Trophoblast cell (in vitro differentiated cells and primary cell): ENCODE measurements around the gene CENPX.

Experiments used
- DNase-seq, 2 donors: peaks; one replicate each; pipeline ENCODE4 v3.0.0-alpha.2; 2016
- H2AFZ ChIP-seq: 2 replicates; pipeline ENCODE4 v1.6.1; 2013; ENCODE audit warnings: low read length, moderate library complexity, mild to moderate bottlenecking; ENCODE audit not compliant: insufficient read depth, poor library complexity
- H2AK5ac ChIP-seq: 2 replicates; pipeline ENCODE4 v1.6.1; 2013; ENCODE audit warnings: mild to moderate bottlenecking, low read length
- H2BK120ac ChIP-seq: 2 replicates; pipeline ENCODE4 v1.6.1; 2013; ENCODE audit warnings: low read length, mild to moderate bottlenecking, moderate library complexity; ENCODE audit not compliant: insufficient read depth, poor library complexity
- H2BK12ac ChIP-seq: 2 replicates; pipeline ENCODE4 v1.6.1; 2013; ENCODE audit warnings: mild to moderate bottlenecking, low read length, moderate library complexity
- H2BK5ac ChIP-seq: 2 replicates; pipeline ENCODE4 v1.6.1; 2013; ENCODE audit warnings: low read length, low read depth, moderate library complexity, mild to moderate bottlenecking; ENCODE audit not compliant: poor library complexity
- H3K14ac ChIP-seq: 2 replicates; pipeline ENCODE4 v1.6.1; 2013; ENCODE audit warnings: mild to moderate bottlenecking, low read length
- H3K18ac ChIP-seq: 2 replicates; pipeline ENCODE4 v1.6.1; 2013; ENCODE audit warnings: mild to moderate bottlenecking, low read length
- H3K23ac ChIP-seq: 2 replicates; pipeline ENCODE4 v1.6.1; 2013; ENCODE audit warnings: low read length
- H3K27ac ChIP-seq: 2 replicates; pipeline ENCODE4 v1.5.1; 2013; ENCODE audit warnings: low read depth, mild to moderate bottlenecking, inconsistent platforms, low read length, moderate library complexity
- H3K27me3 ChIP-seq: 2 replicates; pipeline ENCODE4 v1.6.1; 2013; ENCODE audit warnings: inconsistent platforms, mild to moderate bottlenecking, low read length, moderate library complexity; ENCODE audit not compliant: insufficient read depth
- H3K36me3 ChIP-seq, 2 experiments: 1 replicate in 1 of 2; 2 replicates in 1 of 2; pipeline ENCODE4 v1.6.1; 2013; ENCODE audit warnings: low read length in 2 of 2, mild to moderate bottlenecking in 2 of 2, moderate library complexity in 1 of 2; ENCODE audit not compliant: insufficient read depth in 2 of 2, control insufficient read depth in 1 of 2
- H3K4ac ChIP-seq: 2 replicates; pipeline ENCODE4 v1.6.1; 2013; ENCODE audit warnings: low read depth, mild to moderate bottlenecking, low read length, moderate library complexity
- H3K4me1 ChIP-seq, 2 experiments: 1 replicate in 1 of 2; 2 replicates in 1 of 2; pipeline ENCODE4 v1.6.1; 2013; ENCODE audit warnings: low read length in 2 of 2, mild to moderate bottlenecking in 2 of 2, moderate library complexity in 1 of 2; ENCODE audit not compliant: insufficient read depth in 2 of 2, control insufficient read depth in 1 of 2
- H3K4me2 ChIP-seq: 2 replicates; pipeline ENCODE4 v1.6.1; 2013; ENCODE audit warnings: inconsistent platforms, mild to moderate bottlenecking, low read length, moderate library complexity
- H3K4me3 ChIP-seq: 2 replicates; pipeline ENCODE4 v1.5.1; 2013; ENCODE audit warnings: mild to moderate bottlenecking, low read depth, low read length, inconsistent platforms
- H3K79me1 ChIP-seq: one replicate; pipeline ENCODE4 v1.6.1; 2013; ENCODE audit warnings: low read length
- H3K79me2 ChIP-seq: 2 replicates; pipeline ENCODE4 v1.6.1; 2013; ENCODE audit warnings: low read length, mild to moderate bottlenecking; ENCODE audit not compliant: control insufficient read depth, insufficient read depth, poor library complexity
- H3K9ac ChIP-seq: 2 replicates; pipeline ENCODE4 v1.6.1; 2013; ENCODE audit warnings: mild to moderate bottlenecking, low read length
- H3K9me3 ChIP-seq: 2 replicates; pipeline ENCODE4 v1.6.1; 2013; ENCODE audit warnings: low read depth, mild to moderate bottlenecking, control low read depth, inconsistent platforms, low read length; ENCODE audit not compliant: insufficient read depth
- H4K12ac ChIP-seq: 2 replicates; pipeline ENCODE4 v1.6.1; 2013; ENCODE audit warnings: low read depth, mild to moderate bottlenecking, low read length, moderate library complexity
- H4K8ac ChIP-seq: 2 replicates; pipeline ENCODE4 v1.6.1; 2013; ENCODE audit warnings: low read depth, mild to moderate bottlenecking, low read length, moderate library complexity
- H4K91ac ChIP-seq: one replicate; pipeline ENCODE4 v1.6.1; 2013; ENCODE audit warnings: low read depth, mild to moderate bottlenecking, low read length, moderate library complexity
- WGBS: extraction: QIAGEN DNeasy Blood & Tissue Kit; methylation state at CpG from one replicate; pipeline ENCODE4 v1.1.7; 2013; ENCODE audit warnings: missing lambda C conversion rate; ENCODE audit not compliant: insufficient read length, insufficient coverage; ENCODE audit errors: extremely low coverage; 5-methylcytosine and 5-hydroxymethylcytosine counted together

The CENPX gene

GRCh38 chr17:81990836-81991683, 31.6 kb downstream of the CENPX start:
- Histone ChIP-seq H3K4me2 (no peak overlapping the region), H4K8ac (peak overlapping the region; percentile 36), H3K79me2 (no peaks in the 10 kb centered on the region), H3K27ac (peak overlapping the region; percentile 37), H4K91ac (peak overlapping the region; percentile 65), H2BK12ac (peak overlapping the region; percentile 63), H3K4me3 (no peak overlapping the region), H3K14ac (peak overlapping the region; percentile 48), H3K9ac (no peak overlapping the region), H2AK5ac (peak overlapping the region; percentile 64), H3K36me3 (peaks cover 13 to 18% of the 10 kb centered on the region in 2 experiments), H3K18ac (peak overlapping the region; percentile 55), H3K4me1 (peaks cover 18 to 19% of the 10 kb centered on the region in 2 experiments), H4K12ac (no peak overlapping the region), H3K9me3 (peaks cover 12% of the 10 kb centered on the region), H2BK120ac (peak overlapping the region; percentile 19), H2AFZ (no peak overlapping the region), H3K27me3 (no peaks in the 10 kb centered on the region), H3K79me1 (peaks cover 9% of the 10 kb centered on the region), H3K4ac (peak overlapping the region; percentile 24), H3K23ac (no peak overlapping the region), H2BK5ac (no peak overlapping the region)
- no CpG with 5 or more reads among the region's 25 CpGs for WGBS
- DNase-seq, result no peak

DNA sequence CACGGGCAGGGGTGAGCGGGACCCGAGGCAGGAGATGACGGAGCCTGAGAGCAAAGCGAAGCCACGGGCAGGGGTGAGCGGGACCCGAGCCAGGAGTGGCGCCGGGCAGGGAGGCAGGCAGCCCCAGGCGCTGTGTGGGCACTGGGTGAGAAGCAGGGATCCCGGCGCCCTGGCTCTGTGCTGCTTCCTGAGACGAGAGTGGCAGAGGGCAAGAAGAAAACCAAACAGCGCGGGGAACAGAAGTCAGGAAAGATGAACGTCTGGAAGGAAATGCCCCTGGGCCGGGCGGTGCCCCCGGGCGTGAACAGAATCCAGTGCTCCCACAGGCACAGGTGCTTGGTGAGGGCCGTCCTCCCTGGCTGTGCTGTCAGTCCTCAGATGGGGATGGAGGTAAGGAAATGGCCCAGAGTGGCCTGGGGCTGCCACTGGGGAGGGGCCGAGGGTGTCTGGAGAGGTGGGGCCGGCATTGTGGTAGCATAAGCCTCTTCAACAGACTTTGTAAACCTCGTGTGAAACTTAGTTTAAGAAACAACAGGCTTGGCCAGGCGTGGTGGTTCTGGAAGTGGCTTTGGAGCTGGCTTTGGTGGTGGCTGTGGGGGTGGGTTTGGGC, 35.4 kb downstream of the CENPX start:
- H4K12ac ChIP-seq, result no peak overlapping the region
- peaks cover 16% of the 10 kb centered on the region for H3K9me3 ChIP-seq
- H3K4me3 ChIP-seq, result no peak overlapping the region
- H3K27ac ChIP-seq, result no peak overlapping the region
- WGBS, result no CpG with 5 or more reads among the region's 26 CpGs
- no peak overlapping the region for H3K4ac ChIP-seq
- no peak overlapping the region for H3K23ac ChIP-seq
- no peak overlapping the region for H3K18ac ChIP-seq
- H2AFZ ChIP-seq, result no peak overlapping the region
- DNase-seq, result peak; percentile 81 to 82
- H3K79me2 ChIP-seq, result peaks cover 3% of the 10 kb centered on the region
- H2BK12ac ChIP-seq, result no peak overlapping the region
- H3K14ac ChIP-seq, result no peak overlapping the region
- H2AK5ac ChIP-seq, result no peak overlapping the region
- peaks cover 27 to 35% of the 10 kb centered on the region in 2 experiments for H3K36me3 ChIP-seq
- no peak overlapping the region for H2BK120ac ChIP-seq
- H4K8ac ChIP-seq, result no peak overlapping the region
- peaks cover 18 to 20% of the 10 kb centered on the region in 2 experiments for H3K4me1 ChIP-seq
- no peak overlapping the region for H4K91ac ChIP-seq
- peaks cover 6% of the 10 kb centered on the region for H3K79me1 ChIP-seq
- no peak overlapping the region for H3K9ac ChIP-seq
- H3K4me2 ChIP-seq, result no peak overlapping the region
- no peak overlapping the region for H2BK5ac ChIP-seq
- no peaks in the 10 kb centered on the region for H3K27me3 ChIP-seq

DNA sequence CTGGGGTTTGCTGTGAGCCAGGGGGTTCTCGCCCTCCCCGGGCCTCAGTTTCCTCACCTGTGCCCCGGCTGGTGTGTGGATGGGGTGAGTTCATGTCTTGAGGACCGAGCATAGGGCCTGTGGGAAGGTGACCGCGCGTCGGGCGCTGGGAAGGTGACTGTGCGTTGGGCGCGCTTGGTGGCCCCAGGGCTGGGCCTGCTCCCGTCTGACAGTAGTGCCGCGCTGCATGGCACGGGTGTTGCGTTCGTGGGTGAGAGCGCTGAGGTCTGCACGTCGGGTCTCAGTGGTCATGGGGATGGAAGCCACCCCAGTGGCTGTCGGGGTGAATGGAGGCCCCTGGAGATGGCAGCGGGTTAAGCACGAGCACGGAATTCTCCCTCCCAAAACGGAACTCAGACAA, 36.1 kb downstream of the CENPX start:
- WGBS, result no CpG with 5 or more reads among the region's 26 CpGs
- Histone ChIP-seq H3K27ac (no peak overlapping the region), H3K4me1 (peaks cover 16 to 18% of the 10 kb centered on the region in 2 experiments), H3K9me3 (peaks cover 16% of the 10 kb centered on the region), H3K27me3 (no peaks in the 10 kb centered on the region), H3K18ac (no peak overlapping the region), H2AFZ (no peak overlapping the region), H3K79me2 (peaks cover 3% of the 10 kb centered on the region), H2BK120ac (no peak overlapping the region), H3K23ac (no peak overlapping the region), H3K4me3 (no peak overlapping the region), H3K36me3 (peaks cover 27 to 35% of the 10 kb centered on the region in 2 experiments), H3K4ac (no peak overlapping the region), H4K12ac (no peak overlapping the region), H2AK5ac (peak overlapping the region; percentile 39), H3K4me2 (no peak overlapping the region), H3K9ac (no peak overlapping the region), H3K14ac (no peak overlapping the region), H2BK5ac (no peak overlapping the region), H4K8ac (no peak overlapping the region), H3K79me1 (peaks cover 6% of the 10 kb centered on the region), H2BK12ac (peak overlapping the region; percentile 23), H4K91ac (no peak overlapping the region)
- no peak for DNase-seq

GRCh38 chr17:81984773-81985410, 37.8 kb downstream of the CENPX start:
- H4K91ac ChIP-seq, result no peak overlapping the region
- no peak overlapping the region for H2BK12ac ChIP-seq
- DNase-seq, result no peak
- H3K4me2 ChIP-seq, result no peak overlapping the region
- H3K36me3 ChIP-seq, result peaks cover 25 to 30% of the 10 kb centered on the region in 2 experiments
- H3K23ac ChIP-seq, result no peak overlapping the region
- no peak overlapping the region for H3K14ac ChIP-seq
- peaks cover 3% of the 10 kb centered on the region for H3K79me2 ChIP-seq
- H2AK5ac ChIP-seq, result no peak overlapping the region
- H3K27ac ChIP-seq, result no peak overlapping the region
- no peak overlapping the region for H3K18ac ChIP-seq
- peaks cover 19 to 25% of the 10 kb centered on the region in 2 experiments for H3K4me1 ChIP-seq
- H4K12ac ChIP-seq, result no peak overlapping the region
- no peak overlapping the region for H3K9ac ChIP-seq
- WGBS, result no CpG with 5 or more reads among the region's 21 CpGs
- no peak overlapping the region for H2AFZ ChIP-seq
- H3K27me3 ChIP-seq, result no peaks in the 10 kb centered on the region
- H3K79me1 ChIP-seq, result peaks cover 8% of the 10 kb centered on the region
- H3K4me3 ChIP-seq, result peak overlapping the region; percentile 52
- H4K8ac ChIP-seq, result no peak overlapping the region
- no peak overlapping the region for H2BK120ac ChIP-seq
- no peak overlapping the region for H3K4ac ChIP-seq
- peaks cover 8% of the 10 kb centered on the region for H3K9me3 ChIP-seq
- H2BK5ac ChIP-seq, result no peak overlapping the region
